Bronchial epithelial cell (primary cell): Measurements from ENCODE around the gene POLR3E. TPM values are rescaled to one million over a fixed set of nuclear protein-coding genes. Genes with fewer than 3 reads are reported as not detected.

Source experiments
- DNase-seq: peaks from one replicate; pipeline ENCODE4 v3.0.0-alpha.2; 2010; ENCODE audit warnings: low read depth
- FAIRE-seq: peaks from 2 replicates; lab custom pipeline; 2011; peaks lifted over from hg19 to GRCh38; lab: Jason Lieb, UNC
- H3K27me3 ChIP-seq: 2 replicates; pipeline ENCODE4 v1.5.1; 2011; ENCODE audit warnings: low read length; ENCODE audit not compliant: control insufficient read depth, insufficient read depth
- H3K36me3 ChIP-seq: 2 replicates; pipeline ENCODE4 v1.5.1; 2011; ENCODE audit warnings: low read length; ENCODE audit not compliant: control insufficient read depth, insufficient read depth
- H3K4me3 ChIP-seq: 2 replicates; pipeline ENCODE4 v1.5.1; 2011; ENCODE audit warnings: mild to moderate bottlenecking, low read depth, low read length, control low read depth
- CTCF ChIP-seq: IDR thresholded peaks from 2 replicates; pipeline ENCODE4 v1.5.1; 2011; ENCODE audit warnings: mild to moderate bottlenecking, moderate library complexity, low read length, control low read depth, inconsistent platforms; ENCODE audit not compliant: insufficient read depth, severe bottlenecking
- total RNA-seq: library from RNA; depleted of rRNA; stranded (reverse); fragments of >200 nt; gene quantifications from 2 replicates; pipeline ENCODE4 v1.2.1, GENCODE V29; 2014

Gene POLR3E
- total RNA-seq, 1 donor from 2014 or later = 60.3 TPM

GRCh38 chr16:22337045-22337444 lies 39.8 kb downstream of the POLR3E start:
- H3K36me3 ChIP-seq = peaks cover 10% of the 10 kb centered on the region
- H3K27me3 ChIP-seq = no peaks in the 10 kb centered on the region
- no peak overlapping the region for H3K4me3 ChIP-seq
- DNase-seq (no peak), FAIRE-seq (no peak)
- no peak for TF ChIP-seq CTCF

- DNase-seq = no peak
- H3K4me3 ChIP-seq = no peak overlapping the region
- no peak for TF ChIP-seq CTCF
- FAIRE-seq = no peak
- H3K27me3 ChIP-seq = no peaks in the 10 kb centered on the region
- peaks cover 8% of the 10 kb centered on the region for H3K36me3 ChIP-seq
Measured at GRCh38 chr16:22337849-22338635, 40.8 kb downstream of the POLR3E start.

GRCh38 chr16:22340945-22341344 lies 43.7 kb downstream of the POLR3E start:
- FAIRE-seq (no peak), DNase-seq (no peak)
- TF ChIP-seq CTCF = no peak
- Histone ChIP-seq H3K36me3 (peaks cover 2% of the 10 kb centered on the region), H3K27me3 (no peaks in the 10 kb centered on the region), H3K4me3 (no peak overlapping the region)

- FAIRE-seq (no peak), DNase-seq (no peak)
- peaks cover 2% of the 10 kb centered on the region for H3K36me3 ChIP-seq
- H3K27me3 ChIP-seq = no peaks in the 10 kb centered on the region
- no peak overlapping the region for H3K4me3 ChIP-seq
- TF ChIP-seq CTCF = no peak
Measured at GRCh38 chr16:22342082-22342481, 44.9 kb downstream of the POLR3E start.

GRCh38 chr16:22346483-22346882 lies 49.3 kb downstream of the POLR3E start:
- FAIRE-seq (no peak), DNase-seq (no peak)
- Histone ChIP-seq H3K27me3 (no peaks in the 10 kb centered on the region), H3K36me3 (peaks cover 6% of the 10 kb centered on the region), H3K4me3 (no peak overlapping the region)
- TF ChIP-seq CTCF = no peak
